Activated naive CD4-positive, alpha-beta T cell treated with anti-CD3 and anti-CD28 coated beads, Interleukin-2, amount 50 U/mL, for 16 hours (primary cell): ENCODE measurements around the gene QKI.
"Not testable (repeated sequence)": the region's sequence is repeated elsewhere in the genome, so short reads cannot be mapped to it uniquely, and the experiment has no call there.

ENCODE experiments used
- DNase-seq: peaks from one replicate; pipeline ENCODE4 v3.0.0-alpha.2; 2020

QKI gene

DNA sequence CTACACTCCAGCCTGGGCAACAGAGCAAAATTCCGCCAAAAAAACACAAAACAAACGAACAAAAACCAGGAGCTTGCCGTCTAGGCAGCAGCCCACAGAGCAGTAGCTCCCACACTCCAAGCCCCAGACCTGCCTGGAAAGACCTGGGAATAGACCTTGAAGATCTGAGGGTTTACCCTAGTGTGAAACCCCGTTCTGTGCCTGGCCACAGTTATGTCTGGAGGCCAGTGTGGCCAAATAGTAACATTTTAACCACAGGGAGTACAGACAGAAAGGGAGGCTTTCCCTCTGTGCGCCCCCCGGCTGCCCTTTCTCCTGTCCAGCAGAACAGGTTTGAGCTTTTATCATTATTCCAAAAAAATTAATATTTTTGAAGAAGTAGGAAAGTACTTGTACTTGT, 172.4 kb downstream of the QKI start:
- DNase-seq, result no peak

DNA sequence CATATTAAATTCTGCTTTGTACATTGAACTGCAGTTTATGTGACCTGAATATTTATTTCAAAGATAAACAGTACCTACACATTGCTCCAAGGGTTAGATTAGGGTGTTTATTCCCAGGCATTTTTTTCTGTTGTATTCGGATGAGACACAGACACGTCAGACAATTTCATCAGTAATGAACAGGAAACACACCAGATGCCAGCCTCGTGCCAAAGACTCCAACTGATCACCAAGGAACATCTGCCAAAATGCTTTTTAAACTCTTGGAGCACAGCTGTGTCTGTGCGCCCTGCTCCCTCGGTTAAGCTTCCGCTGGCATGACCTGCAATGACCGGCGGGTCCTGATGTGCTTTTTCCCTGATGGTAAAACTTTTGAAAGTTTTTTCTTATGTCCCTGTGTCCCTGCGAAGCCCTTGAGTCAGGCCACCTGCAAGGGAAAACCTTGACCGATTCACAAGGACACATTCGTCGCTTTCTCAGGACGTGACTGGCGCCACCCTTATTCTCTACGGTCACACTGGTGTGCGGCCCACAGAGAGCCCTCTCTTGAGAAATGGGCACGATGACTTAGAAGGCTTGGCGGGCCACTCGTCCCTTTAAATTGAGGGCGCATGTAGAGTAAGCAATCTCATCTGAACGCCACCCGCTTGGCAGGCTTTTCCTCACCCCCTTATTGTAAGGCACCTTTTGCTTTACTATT, 173.9 kb downstream of the QKI start:
- DNase-seq, result no peak

DNA sequence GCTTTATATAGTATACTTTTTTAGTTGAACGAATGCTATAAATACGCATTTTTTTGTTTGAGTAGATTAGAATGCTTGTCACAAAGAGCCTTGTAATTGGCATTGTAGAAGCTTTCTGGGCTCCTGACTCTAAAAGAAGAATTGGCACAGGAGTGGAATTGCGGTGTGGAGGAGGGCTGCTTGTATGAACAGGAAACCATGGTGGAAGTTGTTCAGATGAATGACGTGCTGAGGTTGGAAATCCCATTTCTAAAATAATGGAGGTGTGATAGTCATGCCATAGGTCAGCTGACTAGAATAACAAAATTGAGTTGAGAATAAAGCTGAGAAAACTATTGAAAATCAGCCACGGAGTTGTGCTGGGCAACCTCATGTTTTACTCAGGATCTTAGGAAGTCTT, 174.9 kb downstream of the QKI start:
- DNase-seq, result no peak

DNA sequence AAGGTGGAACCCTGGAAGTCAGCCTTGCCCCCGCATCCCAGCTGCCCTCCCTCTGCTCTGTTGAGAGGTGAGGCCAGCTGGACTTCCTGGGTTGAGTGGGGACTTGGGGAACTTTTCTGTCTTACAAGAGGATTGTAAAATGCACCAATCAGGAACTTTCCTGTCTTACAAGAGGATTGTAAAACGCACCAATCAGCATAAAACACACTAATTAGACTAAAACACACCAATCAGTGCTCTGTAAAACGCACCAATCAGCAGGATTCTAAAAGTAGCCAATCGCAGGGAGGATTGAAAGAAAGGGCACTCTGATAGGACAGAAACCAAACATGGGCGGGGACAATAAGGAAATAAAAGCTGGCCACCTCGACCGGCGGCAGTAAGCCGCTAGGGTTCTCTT, 175.6 kb downstream of the QKI start:
- DNase-seq, result not testable (repeated sequence)

DNA sequence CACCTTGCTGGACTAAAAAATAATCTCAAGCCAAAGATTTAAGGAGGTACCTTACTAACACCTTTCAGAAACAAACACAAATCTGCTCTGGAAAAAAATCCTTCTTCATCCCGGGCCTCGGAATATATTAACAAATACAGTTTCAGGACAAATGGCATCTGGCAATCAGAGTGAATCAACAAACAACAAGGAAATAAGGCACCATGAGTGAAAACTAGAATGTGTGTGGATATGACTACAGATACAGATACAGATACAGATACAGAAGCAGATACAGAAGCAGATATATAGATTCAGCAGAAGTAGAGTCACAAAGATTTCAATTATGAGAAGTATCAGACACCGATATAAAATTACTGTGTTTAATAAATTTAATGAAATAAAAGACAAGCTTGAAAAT, 178.4 kb downstream of the QKI start:
- no peak for DNase-seq

DNA sequence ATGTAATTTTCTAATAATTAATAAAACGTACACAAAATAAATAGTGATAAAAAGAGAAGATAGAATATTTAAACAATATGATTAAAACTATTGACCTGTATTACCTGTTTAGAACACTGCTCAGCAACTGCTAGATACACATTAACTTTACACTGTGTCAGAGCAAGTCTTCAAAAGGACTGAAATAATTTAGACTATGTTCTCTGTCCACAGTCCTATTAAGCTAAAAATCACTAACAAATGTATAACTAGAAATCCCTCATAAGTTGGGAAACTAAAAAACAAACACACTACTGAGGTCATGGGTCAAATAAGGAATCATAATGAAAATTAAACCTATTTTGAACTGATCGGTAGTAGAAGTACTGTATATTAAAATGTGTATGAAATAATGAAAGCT, 181.7 kb downstream of the QKI start:
- no peak for DNase-seq

DNA sequence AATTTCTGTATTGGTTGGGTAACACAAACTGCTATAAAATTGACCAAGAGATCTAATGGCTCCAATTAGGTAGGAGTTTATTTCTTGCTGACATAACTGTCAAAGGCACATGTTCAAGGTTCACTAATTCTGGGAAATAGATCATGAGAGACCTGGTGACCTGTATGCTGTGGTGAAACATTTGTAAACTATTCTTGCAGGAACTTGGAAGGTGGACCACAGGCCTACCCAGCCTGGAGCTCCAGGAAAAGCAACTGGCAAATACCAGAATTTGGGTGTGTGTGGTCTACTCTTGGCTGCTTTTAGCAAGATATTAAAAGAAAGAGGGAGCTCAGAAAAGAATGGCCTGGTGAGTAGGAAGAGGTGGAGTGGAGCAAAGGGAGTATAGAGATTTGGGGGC, 184.6 kb downstream of the QKI start:
- DNase-seq, result no peak

DNA sequence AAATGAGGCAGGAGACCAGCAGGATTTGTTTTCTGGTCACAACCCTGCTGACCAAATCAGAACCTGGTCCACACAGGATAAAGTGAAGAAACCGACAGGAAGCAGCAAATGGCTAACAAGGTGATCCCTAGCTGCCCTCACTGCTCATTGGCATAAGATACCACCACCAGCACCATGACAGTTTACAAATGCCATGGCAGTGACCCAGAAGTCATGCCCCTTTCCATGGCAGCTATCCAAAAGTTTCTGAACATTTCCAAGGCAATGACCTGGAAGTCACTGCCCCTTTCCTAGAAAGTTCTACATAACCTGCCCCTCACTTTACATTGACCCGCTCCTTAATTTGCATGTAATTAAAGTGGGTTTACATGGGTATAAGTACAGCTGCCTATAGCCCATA, 185.2 kb downstream of the QKI start:
- no peak for DNase-seq

DNA sequence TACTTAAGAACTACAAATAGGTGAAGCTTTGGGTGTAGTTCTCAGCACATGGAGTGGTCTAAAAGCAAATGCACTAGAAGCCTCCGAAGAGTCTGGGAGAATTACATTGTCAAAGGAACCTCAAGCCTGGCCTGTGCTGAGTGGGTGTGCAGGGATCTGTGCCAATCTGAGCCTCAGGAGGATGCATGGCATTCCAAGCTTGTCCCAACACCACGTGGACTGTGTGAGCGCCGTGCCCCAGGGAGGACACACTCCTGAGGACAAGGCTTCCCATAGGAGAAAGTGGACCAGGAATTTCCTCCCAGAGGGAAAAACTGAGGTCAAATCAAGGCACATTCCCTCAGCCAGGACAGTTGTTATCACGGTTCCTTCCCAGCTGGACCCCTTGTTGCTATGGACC, 185.8 kb downstream of the QKI start:
- DNase-seq, result no peak

DNA sequence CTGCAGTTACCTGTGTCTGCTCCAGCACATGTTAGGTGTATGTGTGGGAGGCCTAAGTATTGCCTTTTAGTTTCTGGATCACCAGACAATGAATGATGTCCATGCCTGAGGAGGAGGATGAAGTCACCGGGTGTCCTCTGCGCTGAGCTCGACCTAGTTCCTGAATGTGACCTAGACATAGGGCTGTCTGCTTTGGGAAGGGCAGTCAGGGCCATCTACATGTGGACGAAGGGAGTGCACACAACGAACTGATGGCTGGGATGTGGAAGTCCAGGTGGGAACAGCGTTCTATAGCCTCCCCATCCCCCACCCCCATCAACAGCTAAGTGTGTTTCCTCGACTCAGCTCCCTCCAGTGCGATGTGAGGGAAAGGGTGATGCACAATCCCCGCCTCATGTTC, 186.3 kb downstream of the QKI start:
- DNase-seq, result no peak

DNA sequence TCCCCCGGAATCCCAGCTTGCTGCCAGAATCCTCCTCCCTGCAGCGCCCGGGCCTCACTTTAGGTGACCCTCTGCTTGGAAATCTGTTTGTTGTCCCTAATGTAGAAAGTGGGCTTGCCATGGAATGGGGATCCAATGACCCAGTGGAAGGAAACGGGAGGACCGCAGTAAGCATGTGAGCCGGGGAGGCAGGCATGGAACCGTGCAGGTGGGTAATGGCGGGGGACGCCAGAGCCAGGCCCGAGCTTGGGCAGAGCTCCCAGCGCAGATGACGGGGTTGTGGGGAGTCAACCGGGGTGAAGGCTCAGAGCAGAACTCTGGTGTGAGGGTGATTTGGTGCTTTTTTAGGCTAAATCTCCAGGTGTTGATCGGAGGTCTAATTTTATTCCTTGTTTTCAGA, 188.3 kb downstream of the QKI start:
- no peak for DNase-seq

DNA sequence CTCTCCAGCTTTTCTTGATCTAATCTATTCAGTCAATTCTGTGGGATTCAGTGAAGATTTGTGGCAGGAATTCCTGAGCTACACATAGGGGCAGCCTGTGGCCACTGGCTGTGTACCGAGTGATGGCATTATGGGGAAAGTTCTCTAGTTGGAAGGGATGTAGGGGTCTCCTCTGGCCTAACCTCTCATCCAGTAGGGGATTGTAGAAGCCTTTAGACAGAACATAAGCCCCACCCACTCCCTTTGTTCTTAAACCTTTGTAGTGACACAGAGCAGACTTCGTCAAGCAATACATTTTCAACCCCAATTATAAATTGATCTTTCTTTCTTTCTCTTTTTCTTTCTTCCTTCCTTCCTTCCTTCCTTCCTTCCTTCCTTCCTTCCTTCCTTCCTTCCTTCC, 188.9 kb downstream of the QKI start:
- no peak for DNase-seq

DNA sequence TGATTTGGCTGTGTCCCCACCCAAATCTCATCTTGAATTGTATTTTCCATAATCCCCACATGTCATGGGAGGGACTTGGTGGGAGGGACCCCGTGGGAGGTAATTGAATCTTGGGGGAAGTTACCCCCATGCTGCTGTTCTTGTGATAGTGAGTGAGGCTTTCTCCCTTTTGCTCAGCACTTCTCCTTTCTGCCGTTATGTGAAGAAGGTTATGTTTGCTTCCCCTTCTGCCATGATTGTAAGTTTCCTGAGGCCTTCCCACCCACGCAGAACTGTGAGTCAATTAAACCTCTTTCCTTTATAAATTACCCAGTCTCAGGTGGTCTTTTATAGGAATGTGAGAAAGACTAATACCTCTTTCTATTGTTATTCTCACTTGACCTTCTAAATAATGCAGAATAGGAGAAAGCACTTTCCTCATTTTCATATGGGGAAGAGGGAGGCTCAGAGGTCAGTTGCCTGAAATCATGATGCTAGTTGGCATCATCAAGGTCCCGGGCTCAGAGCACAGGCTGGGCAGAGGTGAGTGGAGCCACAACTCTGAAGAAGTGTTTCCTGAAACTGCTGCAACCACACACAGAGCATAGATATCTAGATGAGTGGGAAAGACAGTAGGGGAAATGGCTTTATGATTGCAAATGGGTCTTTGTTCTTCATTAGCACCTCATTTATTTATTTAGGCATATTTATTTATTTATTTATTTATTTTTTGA, 191.0 kb downstream of the QKI start:
- DNase-seq, result no peak

DNA sequence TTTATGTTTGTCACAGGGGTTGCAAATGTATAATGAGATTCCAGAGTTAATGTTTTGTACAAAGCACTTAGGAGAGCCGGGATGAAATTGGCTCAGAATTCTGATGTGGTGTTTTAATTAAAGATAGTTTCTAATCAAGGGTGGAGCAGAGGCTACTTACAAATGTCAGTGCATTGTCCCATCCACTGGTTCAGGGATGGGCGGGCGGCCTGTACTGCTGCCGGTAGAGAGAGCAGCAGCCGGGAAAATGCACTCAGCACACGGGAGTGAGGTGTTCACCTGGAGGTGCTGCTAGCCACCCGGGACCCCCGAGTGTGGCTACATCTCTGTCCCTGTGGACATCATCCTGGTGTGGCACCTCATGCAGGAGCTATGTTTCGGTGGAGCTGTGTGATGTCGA, 193.3 kb downstream of the QKI start:
- DNase-seq, result no peak

DNA sequence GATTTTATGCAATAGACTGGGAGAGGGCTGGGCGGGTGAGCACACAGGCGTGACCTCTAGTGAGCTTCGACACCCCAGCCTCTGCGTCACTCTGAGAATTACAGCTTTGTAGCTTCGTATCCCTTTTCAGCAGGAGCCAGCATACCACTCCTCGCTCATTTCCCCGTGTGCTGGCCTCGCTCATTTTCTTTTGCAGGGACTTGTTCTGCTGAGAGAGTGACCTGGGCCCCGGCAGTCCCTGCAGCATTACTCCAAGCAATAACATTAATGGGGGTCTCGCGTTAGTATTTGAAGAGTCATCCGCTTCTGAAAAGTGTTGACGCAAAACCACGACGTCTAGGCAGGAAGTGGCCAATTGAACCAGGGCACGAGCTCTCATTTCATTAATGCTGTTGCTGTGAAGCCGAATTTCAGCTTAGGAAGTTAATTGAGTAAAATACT, 193.7 kb downstream of the QKI start:
- DNase-seq, result no peak

DNA sequence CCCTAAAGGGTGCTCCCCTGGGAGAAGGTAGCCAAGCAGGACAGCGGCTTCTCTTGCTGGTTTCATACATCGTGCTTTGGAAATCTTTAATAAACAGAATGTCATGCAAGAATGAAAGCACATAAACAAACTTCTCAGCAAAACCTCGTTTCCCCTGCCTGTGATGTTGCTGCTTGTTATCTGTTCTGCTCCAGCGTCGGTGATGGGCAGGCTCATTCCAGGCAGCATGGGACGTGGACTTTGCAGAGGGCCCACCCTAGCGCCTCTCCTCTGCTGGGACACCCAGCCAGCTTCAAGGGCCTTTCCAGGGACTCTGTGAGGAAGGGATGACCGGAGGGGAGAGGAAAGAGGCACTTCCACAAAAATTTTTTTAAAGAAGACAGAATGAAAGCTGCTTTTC, 197.7 kb downstream of the QKI start:
- DNase-seq, result no peak

DNA sequence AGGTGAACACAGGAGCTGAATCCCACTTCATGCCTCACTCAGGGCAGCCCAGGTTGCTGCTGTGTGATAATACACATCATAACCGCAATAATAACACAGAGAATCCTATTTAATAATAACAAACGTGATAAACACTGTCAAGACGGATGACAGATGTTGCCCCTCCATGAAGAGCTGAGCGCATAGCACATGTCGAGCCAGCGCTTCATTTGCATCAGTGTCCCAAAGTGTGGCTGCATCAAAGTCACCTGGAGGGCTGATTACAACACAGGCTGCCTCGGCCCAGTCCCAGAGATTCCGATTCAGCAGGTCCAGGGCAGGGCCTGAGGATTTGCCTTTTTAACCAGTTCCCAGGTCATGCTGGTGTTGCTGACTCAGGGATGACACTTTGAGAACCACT, 198.5 kb downstream of the QKI start:
- no peak for DNase-seq

DNA sequence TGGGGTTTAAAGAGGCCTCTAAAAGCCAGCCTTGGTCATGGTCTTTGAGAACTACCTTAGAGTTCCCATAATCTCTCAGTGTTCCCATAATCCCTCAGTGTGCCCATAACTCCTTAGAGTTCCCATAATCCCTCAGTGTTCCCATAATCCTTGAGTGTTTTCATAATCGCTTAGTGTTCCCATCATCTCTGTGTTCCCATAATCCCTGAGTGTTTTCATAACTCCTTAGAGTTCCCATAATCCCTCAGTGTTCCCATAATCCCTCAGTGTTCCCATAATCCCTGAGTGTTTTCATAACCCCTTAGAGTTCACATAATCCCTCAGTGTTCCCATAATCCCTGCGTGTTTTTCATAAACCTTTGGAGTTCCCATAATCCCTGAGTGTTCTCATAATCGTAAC, 199.2 kb downstream of the QKI start:
- DNase-seq, result no peak

DNA sequence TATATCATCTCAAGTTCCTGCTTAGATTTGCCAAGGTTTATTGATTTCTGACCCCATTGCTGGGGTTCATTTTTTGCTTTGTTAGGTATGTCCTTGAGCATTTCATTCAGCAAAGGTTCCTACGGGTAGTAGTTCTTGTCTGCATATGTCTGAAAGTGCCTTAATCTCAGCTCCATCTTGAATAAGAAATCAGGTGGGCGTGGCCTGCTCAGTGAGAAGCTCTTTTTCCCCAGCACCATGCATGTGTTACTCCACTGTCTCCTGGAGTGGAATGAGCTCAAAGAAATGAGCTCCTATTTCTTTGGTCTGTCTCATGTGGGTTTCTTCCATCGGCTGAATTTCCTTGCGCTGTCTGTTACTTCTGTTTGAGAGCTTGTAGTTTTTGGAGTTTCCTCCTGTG, 201.9 kb downstream of the QKI start:
- no peak for DNase-seq

DNA sequence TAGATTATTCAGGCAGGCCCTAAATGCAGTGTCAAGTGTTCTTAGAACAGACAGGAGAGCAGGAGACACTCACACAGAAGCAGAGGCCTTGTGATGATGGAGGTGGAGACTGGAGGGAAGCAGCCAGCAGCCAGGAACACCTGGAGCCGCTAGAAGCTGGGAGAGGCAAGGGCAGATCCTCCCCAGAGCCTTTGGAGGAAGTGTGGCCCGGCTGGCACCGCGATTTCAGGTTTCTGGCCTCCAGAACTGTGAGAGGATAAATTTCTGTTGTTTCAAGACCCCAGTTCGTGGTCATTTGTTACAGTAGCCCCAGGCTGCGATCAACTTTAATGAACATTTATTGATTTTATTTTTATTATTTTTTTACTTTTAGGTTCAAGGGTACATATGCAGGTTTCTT, 203.0 kb downstream of the QKI start:
- DNase-seq, result no peak

DNA sequence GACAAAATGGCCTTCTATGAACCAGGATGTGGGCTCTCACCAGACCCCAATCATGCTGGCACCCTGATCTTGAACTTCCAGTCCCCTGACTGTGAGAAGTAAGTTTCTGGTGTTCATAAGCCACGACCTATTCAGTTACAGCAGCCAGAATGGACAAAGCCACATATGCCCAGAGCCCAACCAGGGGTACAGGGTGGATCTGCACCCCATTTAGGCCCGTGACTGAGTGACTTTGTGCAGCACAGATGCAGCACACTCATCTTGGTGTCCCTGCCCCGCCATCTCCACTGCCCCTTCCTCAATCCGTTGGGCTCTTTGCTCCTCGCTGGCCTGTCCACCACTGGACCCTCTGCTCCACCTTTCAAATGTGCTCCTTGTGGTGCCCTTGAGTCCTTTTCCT, 205.6 kb downstream of the QKI start:
- no peak for DNase-seq

DNA sequence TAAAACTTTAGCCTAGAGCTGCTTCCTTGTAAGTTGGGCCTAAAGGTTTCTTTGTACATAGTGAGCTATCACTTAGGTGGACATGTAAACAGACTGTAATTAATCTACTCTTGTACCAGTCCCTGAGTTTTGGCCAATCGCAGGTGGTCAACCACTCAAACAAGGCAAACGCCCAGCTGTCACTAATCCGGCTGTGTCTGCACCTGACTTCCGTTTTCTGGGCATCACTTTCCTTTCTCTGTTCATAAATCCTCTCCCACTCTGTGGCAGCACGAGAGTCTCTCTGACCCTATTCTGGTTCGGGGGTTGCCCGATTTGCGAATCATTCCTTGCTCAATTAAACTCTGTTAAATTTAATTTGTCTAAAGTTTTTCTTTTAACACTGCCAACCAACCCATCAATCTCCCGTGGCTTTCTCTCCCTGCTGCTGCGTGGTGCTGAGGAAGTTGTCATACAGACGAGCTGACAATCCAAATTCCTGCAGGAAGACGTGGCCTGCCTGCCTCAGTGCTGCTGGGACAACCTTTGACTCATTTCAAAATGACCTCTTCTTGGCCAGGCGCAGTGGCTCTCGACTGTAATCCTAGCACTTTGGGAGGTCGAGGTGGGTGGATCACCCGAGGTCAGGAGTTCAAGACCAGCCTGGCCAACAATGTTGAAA, 206.3 kb downstream of the QKI start:
- no peak for DNase-seq

DNA sequence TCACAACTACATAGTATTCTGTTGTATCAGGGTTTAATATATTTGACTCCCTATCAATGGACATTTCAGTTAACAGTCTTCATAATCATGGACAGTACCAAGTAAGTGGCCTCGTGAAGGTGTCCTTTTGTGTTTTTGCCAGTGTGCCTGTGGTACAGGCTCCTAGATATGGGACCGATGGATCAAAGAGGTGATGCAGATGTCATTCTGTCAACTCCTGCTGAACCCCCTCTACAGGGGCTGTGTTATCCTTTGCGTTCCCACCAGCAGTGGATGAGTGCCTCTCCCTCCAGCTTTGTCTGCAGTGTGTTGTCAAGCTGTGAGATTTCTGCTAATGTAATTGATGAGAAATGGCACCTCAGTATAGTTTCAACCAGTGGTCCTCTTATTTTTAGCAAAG, 210.7 kb downstream of the QKI start:
- DNase-seq, result no peak

DNA sequence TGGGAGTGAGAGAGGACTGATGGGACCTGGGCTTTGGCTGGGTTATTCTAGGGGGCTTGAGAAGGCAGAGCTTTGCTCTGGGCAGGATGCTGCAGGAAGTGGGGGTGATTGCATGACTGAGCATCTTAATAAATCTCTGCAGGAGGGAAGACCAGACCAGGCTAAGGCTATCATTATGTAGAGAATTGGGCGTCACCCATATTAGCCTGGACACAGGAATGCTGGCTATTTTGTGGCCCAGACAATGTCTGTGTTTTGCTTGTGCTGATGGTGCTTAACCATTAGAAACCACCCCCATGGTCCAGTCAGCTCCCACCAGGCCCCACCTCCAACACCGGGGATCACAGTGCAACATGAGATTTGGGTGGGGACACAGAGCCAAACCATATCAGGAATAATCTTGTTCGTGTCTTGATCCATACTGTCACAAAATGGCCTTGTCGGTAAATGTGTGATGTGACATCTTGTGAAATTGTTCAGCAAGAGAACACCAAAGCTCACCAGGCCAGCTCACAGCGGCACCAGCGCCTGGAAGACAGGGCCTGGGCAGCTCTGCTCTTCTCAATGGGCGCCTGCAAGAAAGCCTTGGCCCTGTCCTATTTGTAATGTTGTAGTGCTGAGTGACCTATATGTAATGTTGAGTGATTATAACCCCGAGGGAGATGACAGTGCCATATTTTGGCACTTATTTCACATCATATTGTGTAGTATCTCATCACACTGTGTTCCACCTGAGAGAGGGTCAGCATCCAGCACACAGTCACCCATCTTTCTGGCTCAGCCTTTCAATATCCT, 211.8 kb downstream of the QKI start:
- DNase-seq, result no peak
